Measurements from ENCODE around the gene PRRT3. TPM values are rescaled to one million over a fixed set of nuclear protein-coding genes. Genes with fewer than 3 reads are reported as not detected.

The PRRT3 gene
- total RNA-seq: 0.68 and 0.84 TPM in 2 replicates

DNA sequence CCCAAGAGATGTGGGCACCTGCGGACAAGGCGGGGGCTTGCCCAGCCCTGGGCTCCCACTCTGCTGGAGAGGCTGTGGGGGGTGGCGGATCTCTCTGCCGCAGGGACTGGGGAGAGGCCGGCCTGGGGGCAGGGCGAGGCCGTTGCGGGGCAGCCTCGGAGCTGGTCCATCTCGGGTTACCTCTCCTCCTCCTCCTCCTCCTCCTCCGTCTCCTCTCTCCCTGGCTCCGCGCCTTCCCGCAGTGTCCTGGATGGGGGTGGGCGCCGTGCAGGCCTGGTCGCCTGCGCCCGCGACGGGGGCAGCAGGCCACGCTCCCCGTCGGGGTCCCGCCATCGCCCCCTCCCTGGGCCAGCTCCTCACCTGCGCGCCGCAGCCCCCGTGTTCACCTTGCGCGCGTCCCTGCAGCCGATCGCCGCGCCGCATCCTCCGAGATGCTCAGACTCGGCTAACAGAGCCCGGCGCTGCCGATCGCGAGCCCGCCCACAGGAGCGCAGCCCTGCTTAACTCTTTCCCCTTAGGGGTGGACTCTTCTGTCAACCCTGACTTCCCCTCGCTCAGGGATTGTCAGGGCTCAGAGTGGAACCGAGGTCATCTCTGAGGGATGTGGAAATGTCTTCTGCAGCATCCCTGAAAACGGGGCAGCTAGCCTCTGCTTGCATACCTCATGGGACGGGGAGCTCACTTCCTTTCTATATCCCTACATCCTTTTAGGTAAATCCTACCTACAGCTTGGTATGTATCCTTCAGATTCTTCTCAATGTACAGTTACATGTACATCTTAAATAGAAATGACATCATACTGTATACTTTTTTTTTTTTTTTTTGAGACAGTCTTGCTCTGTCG, at the start of gene PRRT3:
Gene PRRT3, minus strand, starts transcription at position 447 of the 844 bp plus-strand sequence. CDS start 2,293 bp downstream, outside the sequence.
- DNase-seq: peak; percentile 53

- DNase-seq: no peak
These were observed 48.5 kb upstream of the PRRT3 start for GRCh38 chr3:10000686-10001085.

- DNase-seq: no peak
These were observed 42.1 kb upstream of the PRRT3 start for GRCh38 chr3:9994086-9994844.

DNA sequence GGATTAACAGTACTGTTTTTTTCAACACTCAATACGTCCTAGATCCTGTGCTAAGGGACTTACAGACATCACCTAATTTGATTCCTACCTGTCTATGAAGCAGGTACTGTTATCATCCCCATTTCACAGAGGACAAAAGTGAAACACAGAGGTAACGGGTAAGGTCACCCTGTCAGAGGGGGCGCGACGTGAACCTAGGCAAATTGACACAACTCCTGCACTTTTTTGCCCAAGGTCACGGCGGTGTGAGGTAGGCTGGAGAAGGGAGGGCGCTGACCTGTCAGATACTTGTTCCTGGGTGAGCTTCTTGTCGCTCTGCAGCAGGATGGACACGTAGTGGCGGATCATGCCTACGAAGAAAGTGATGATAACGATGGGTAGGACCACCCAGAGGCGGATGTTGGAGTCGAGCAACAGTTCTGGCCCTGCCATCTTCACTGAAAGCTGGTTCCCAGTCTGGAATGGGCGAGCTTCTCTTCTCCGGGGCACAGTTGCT, 34.1 kb upstream of the PRRT3 start:
- DNase-seq: no peak

- DNase-seq: no peak
These were observed 28.0 kb upstream of the PRRT3 start for GRCh38 chr3:9980251-9980650.

DNA sequence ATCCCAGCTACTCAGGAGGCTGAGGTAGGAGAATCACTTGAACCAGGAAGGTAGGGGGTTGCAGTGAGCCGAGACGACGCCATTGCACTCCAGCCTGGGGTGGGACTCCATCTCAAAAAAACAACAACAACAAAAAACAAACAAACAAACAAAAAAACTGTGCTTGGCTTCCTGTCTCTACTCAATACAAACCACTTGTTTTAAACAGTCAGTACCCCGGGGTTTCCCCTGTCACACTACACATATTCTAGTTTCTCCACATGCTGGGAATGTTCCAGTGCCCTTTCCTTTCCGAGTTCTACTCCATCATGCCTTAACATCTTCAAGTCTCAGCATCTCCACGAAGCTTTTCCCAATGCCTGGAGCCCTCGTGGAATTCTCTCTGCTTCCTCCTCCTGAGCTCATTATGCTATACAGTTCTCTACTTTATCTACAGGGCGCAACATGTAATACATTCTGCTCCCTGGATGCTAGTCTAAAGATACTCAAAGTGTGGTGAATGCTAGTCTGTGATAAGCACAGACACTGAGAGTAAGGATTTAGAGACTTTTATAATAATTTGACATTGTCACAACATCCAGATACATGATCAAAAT, 26.6 kb upstream of the PRRT3 start:
- DNase-seq: no peak

- peak; percentile 98 for DNase-seq
These were observed 24.8 kb upstream of the PRRT3 start for GRCh38 chr3:9976721-9977709.

GRCh38 chr3:9970020-9970652, 17.9 kb upstream of the PRRT3 start:
- peak; percentile 54 for DNase-seq

DNA sequence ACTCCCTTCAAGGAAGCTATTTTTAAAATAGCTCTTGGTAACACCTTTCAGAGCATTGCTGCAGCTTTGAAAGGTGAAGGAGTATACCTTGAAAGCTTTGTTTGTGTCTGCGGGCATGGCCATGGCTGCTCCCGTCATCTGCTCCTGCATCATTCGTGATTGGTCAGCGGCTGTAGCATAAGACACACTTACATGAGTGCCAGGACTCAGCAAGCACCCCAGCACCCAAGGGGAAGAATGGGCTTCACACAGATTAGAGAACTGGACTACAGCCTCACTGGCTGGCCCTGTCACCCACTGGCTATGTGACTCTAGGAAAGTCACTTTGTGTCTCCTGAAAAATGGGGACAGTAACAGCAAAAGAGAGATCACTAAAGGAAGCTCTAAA, 17.4 kb upstream of the PRRT3 start:
- DNase-seq: no peak

- DNase-seq: no peak
These were observed 14.6 kb upstream of the PRRT3 start for GRCh38 chr3:9966841-9967240.

DNA sequence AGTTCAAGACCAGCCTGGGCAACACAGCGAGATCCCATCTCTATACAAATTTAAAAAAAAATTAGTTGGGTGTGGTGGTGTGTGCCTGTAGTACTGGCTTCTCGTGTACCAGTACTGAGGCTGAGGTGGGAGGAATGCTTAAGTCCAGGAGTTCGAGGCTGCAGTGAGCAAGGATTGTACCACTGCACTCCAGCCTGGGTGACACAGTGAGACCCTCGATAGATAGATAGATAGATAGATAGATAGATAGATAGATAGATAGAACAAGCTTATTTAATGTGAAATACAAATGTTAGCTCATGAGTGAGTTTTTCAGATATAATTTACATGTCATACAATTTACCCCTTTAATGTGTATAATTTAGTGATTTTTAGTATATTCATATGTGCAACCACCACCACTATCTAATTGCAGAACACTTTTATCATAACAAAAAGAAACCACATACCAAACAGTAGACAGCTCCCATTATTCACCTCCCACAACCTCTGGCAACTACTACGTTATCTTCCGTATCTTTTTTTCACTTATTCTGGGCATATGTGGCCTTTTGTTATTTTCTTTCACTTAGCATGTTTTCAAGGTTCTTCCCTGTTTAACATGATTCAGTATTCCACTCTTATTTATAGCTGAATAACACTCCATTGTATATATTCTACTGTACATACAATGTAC, 13.1 kb upstream of the PRRT3 start:
- DNase-seq: no peak

DNA sequence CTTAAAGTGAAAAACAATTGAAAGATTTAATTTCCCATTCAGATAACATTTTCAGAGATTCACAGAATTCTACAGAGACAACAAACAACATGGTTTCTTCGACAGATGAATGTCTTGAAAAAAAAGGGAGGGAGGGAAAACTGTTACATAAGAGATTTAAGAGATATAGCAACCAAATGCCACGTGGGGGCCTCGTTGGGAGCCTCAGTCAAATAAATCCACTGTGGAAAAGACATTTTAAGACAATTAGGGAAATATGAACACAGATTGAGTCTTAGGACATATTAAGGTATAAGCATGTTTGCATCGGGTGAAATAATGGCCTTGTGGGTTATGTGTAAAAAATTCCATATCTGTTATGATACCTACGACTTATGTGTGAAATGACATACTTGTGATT, 5.0 kb upstream of the PRRT3 start:
- DNase-seq: peak; percentile 53

GRCh38 chr3:9955611-9956352, 3.6 kb upstream of the PRRT3 start:
- no peak for DNase-seq

DNA sequence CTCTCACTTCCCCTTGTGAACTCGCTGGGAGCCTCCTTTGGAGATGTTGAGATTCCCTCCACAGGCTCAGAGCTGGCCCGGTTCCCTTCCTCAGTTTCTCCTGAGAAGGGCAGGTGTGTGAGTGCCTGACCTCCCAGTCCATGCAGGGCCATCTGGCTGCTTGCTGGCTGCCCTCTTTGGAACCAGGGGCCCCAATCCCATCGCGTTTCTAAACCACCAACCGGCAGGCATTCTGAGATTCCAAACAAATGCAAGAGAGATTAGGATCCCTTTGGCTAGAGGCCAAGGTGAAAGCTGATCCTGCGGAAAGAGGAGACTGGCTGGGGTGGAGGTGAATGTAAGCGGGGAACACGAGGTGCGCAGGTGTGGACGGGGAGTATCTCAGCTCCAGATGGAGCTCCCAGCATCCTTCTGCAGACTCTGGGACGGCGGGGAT, 2.9 kb upstream of the PRRT3 start:
- no peak for DNase-seq

- no peak for DNase-seq
These were observed 628 bp downstream of the PRRT3 start for GRCh38 chr3:9951598-9951961.

DNA sequence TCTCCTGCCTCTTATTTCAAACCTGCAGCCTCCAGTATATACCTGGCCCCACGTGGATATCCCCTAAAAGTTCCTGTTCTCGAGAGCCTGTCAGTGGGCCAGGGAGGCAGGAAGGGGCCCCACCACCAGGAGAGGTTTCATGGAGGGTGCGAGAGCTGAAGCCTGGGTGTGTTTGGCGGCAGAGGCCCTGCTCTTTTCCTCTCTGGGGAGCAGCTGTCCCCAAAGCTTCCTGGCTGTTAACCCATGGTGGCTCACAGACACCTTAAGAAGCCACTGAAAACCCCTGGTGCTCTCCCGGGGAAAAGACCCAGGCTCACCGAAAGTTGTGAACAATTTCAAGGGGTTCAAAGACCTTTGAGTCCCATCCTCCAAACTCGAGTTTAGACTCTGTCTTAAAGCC, 1.1 kb downstream of the PRRT3 start:
- no peak for DNase-seq

- no peak for DNase-seq
These were observed 2.6 kb downstream of the PRRT3 start for GRCh38 chr3:9949626-9950025.

DNA sequence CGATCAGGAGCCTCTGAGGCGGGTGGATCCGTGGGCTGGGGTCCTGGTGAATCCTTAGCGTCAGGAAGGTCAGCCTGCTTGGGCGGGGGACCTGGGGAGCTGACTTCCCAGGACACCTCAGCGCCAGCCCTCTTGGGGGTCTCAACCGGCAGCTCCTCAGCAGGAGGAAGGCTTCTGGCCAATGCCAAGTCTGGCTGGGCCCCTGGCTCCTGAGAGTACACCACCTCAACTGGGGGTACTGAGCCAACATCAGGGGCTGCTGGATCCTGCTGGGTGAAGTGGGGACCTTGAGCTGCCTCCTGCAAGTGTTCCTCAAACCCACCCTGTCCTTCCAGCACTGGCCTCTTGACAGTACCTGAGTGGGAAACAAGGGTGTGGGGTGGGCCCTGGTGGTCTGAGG, 3.1 kb downstream of the PRRT3 start:
- no peak for DNase-seq

DNA sequence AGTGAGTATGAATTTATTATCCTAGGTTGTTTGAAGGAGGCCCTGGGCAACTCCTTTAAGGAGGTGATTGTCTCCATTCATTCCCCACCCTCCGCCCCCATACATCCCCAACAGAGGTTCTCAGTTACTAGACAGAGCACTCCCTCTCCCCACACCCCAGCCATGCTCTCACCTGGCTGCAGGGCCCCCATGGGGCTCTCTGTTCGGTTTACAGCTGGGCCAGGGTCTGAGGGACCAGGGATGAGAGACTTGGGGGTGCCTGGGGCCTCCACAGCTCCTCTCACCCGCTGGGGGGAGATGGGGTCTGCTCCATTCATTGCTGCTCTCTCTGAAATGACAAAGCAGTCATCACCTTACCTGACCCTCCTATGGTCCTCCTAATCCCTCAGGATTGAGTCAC, 3.6 kb downstream of the PRRT3 start:
- no peak for DNase-seq
